ENCODE measurements around the gene ALX4. TPM values are rescaled to one million over a fixed set of nuclear protein-coding genes. Genes with fewer than 3 reads are reported as not detected.

The ALX4 gene
- total RNA-seq, 1 donor from 2014 or later = not detected

GRCh38 chr11:44351898-44352498 lies 42.1 kb upstream of the ALX4 start:
- ChIA-PET POLR2A (no interaction called here), CTCF (no interaction called here)
- no peak overlapping the region for H3K27ac Mint-ChIP-seq
- DNase-seq (no peak), ATAC-seq (ENCODE audit: low read depth) (no peak)
- no peak overlapping the region for H3K4me3 Mint-ChIP-seq
- no peak for TF ChIP-seq CTCF (IDR thresholded peaks at IDR 0.05)
- H3K9me3 Mint-ChIP-seq = no peaks in the 10 kb centered on the region
- peaks cover 11% of the 10 kb centered on the region for H3K27me3 Mint-ChIP-seq
- no peaks in the 10 kb centered on the region for H3K36me3 Mint-ChIP-seq (ENCODE audit: low read depth)
- intact Hi-C loops (cut with micrococcal nuclease) = no loop called here
- H3K4me1 Mint-ChIP-seq = peaks cover 35% of the 10 kb centered on the region

- H3K36me3 Mint-ChIP-seq (ENCODE audit: low read depth) = no peaks in the 10 kb centered on the region
- peak; percentile 22 for DNase-seq
- TF ChIP-seq CTCF (IDR thresholded peaks at IDR 0.05) = no peak
- H3K9me3 Mint-ChIP-seq = no peaks in the 10 kb centered on the region
- ATAC-seq (ENCODE audit: low read depth) = peak; percentile 84
- POLR2A ChIA-PET = no interaction called here
- H3K27me3 Mint-ChIP-seq = peaks cover 15% of the 10 kb centered on the region
- H3K4me3 Mint-ChIP-seq = peak overlapping the region; percentile 83
- H3K4me1 Mint-ChIP-seq = peaks cover 38% of the 10 kb centered on the region
- H3K27ac Mint-ChIP-seq = peak overlapping the region; percentile 85
- intact Hi-C loops (cut with micrococcal nuclease) = no loop called here
- CTCF ChIA-PET = no interaction called here
Observed at GRCh38 chr11:44351006-44351660, 41.2 kb upstream of the ALX4 start.

GRCh38 chr11:44349328-44349727 lies 39.4 kb upstream of the ALX4 start:
- no peak for TF ChIP-seq CTCF (IDR thresholded peaks at IDR 0.05)
- peaks cover 38% of the 10 kb centered on the region for H3K4me1 Mint-ChIP-seq
- CTCF ChIA-PET = no interaction called here
- intact Hi-C loops (cut with micrococcal nuclease) = no loop called here
- no peaks in the 10 kb centered on the region for H3K36me3 Mint-ChIP-seq (ENCODE audit: low read depth)
- no peaks in the 10 kb centered on the region for H3K9me3 Mint-ChIP-seq
- DNase-seq = no peak
- H3K27ac Mint-ChIP-seq = peak overlapping the region; percentile 35
- no peak overlapping the region for H3K4me3 Mint-ChIP-seq
- no peak for ATAC-seq (ENCODE audit: low read depth)
- H3K27me3 Mint-ChIP-seq = peaks cover 15% of the 10 kb centered on the region
- POLR2A ChIA-PET = no interaction called here

- CTCF ChIA-PET = no interaction called here
- DNase-seq (no peak), ATAC-seq (ENCODE audit: low read depth) (no peak)
- POLR2A ChIA-PET = no interaction called here
- Mint-ChIP-seq H3K36me3 (ENCODE audit: low read depth) (no peaks in the 10 kb centered on the region), H3K4me1 (peaks cover 38% of the 10 kb centered on the region), H3K27ac (no peak overlapping the region), H3K4me3 (no peak overlapping the region), H3K9me3 (no peaks in the 10 kb centered on the region), H3K27me3 (peaks cover 15% of the 10 kb centered on the region)
- intact Hi-C loops (cut with micrococcal nuclease) = no loop called here
- TF ChIP-seq CTCF (IDR thresholded peaks at IDR 0.05) = no peak
Observed at GRCh38 chr11:44348721-44349120, 38.8 kb upstream of the ALX4 start.

- ChIA-PET POLR2A (no interaction called here), CTCF (no interaction called here)
- H3K36me3 Mint-ChIP-seq (ENCODE audit: low read depth) = no peaks in the 10 kb centered on the region
- H3K27me3 Mint-ChIP-seq = peaks cover 15% of the 10 kb centered on the region
- intact Hi-C loops (cut with micrococcal nuclease) = no loop called here
- H3K4me1 Mint-ChIP-seq = peaks cover 38% of the 10 kb centered on the region
- no peak for TF ChIP-seq CTCF (IDR thresholded peaks at IDR 0.05)
- DNase-seq (no peak), ATAC-seq (ENCODE audit: low read depth) (no peak)
- H3K27ac Mint-ChIP-seq = no peak overlapping the region
- H3K9me3 Mint-ChIP-seq = no peaks in the 10 kb centered on the region
- no peak overlapping the region for H3K4me3 Mint-ChIP-seq
Observed at GRCh38 chr11:44348114-44348513, 38.2 kb upstream of the ALX4 start.

All from activated B cell treated with CpG ODN at 0.5 μM for 24 hours (primary cell).